SU-DHL-6 (cell line): ENCODE results near the gene C17orf107.

Experiments
- CTCF ChIP-seq: fragments of 200-600 bp; sonication (generic); IDR thresholded peaks from one replicate; pipeline ENCODE4 v1.5.1; 2017; ENCODE audit warnings: antibody characterized with exemption, mild to moderate bottlenecking, low read length, moderate library complexity; ENCODE audit not compliant: insufficient read depth, poor library complexity, severe bottlenecking
- EZH2phosphoT487 ChIP-seq: fragments of 200-600 bp; sonication (generic), shearing (Covaris generic); conservative IDR thresholded peaks from 2 replicates; pipeline ENCODE4 v1.6.1; 2018; ENCODE audit warnings: mild to moderate bottlenecking, antibody characterized with exemption, low read length, moderate library complexity, mixed read lengths

DNA sequence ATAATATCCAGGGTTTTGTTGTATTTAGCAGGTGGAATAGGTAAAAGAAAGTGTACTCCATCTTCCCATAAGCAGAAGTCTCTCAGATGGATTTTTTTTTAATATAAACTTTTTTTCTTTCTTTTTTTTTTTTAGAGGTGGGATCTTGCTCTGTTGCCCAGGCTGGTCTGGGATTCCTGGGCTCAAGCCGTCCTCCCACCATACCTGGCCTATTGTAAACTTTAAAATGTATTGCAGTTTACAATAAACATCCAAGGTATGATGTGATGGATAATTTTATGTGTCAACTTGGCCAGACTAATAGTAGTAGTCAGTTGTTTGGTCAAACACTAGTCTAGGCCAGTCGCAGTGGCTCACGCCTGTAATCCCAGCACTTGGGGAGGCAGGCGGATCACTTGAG lies 22.0 kb downstream of the C17orf107 start:
- TF ChIP-seq CTCF (no peak), EZH2phosphoT487 (no peak)
